ENCODE measurements around the gene PRODH.

DNA sequence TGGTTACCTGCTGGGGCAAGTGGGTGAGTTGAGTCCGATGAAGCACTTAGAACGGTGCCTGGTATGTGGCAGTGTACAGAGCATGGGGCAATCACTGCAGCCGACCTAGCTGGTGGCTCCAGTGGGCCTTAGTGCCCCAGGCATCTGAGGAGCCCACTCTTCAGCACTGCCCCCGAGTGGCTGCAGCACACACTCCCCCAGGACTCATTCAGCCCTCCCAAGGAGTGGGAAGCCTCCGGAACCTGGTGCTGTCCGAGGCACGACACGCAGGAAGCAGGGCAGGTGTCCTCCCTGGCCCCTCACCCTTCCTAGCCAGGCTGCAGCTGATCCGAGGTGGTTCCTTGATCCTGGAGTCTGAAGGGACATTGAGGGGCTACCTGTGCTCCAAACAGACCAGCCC is 42.4 kb upstream of the PRODH start:
- TF ChIP-seq YY1 (IDR thresholded peaks at IDR 0.05; ENCODE audit: low read depth) (no peak), CREB1 (IDR thresholded peaks at IDR 0.05; ENCODE audit: low read depth) (no peak), TCF12 (IDR thresholded peaks at IDR 0.05; ENCODE audit: low read depth) (no peak), USF1 (IDR thresholded peaks at IDR 0.05) (no peak), EP300 (IDR thresholded peaks at IDR 0.05; ENCODE audit: borderline replicate concordance) (no peak), RAD21 (IDR thresholded peaks at IDR 0.05; ENCODE audit: low read depth) (no peak), REST (IDR thresholded peaks at IDR 0.05; ENCODE audit: low read depth) (no peak), NFIC (IDR thresholded peaks at IDR 0.05) (no peak), ZBTB7A (IDR thresholded peaks at IDR 0.05; ENCODE audit: low read depth) (no peak), TEAD4 (IDR thresholded peaks at IDR 0.05) (no peak), CEBPB (IDR thresholded peaks at IDR 0.05) (no peak), FOXM1 (IDR thresholded peaks at IDR 0.05; ENCODE audit: borderline replicate concordance, low read depth) (no peak), TAF1 (IDR thresholded peaks at IDR 0.05; ENCODE audit: low read depth) (no peak)
- TF ChIP-seq, protein P1, sequence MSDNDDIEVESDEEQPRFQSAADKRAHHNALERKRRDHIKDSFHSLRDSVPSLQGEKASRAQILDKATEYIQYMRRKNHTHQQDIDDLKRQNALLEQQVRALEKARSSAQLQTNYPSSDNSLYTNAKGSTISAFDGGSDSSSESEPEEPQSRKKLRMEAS (IDR thresholded peaks at IDR 0.05): no peak
